ENCODE results near the gene SASH3. TPM values are rescaled to one million over a fixed set of nuclear protein-coding genes. Genes with fewer than 3 reads are reported as not detected.

The SASH3 gene
- polyA plus RNA-seq, 1 donor (not counting 4 experiments of a cell fraction or from before 2014, with no cell fraction given) = 0.09 TPM

DNA sequence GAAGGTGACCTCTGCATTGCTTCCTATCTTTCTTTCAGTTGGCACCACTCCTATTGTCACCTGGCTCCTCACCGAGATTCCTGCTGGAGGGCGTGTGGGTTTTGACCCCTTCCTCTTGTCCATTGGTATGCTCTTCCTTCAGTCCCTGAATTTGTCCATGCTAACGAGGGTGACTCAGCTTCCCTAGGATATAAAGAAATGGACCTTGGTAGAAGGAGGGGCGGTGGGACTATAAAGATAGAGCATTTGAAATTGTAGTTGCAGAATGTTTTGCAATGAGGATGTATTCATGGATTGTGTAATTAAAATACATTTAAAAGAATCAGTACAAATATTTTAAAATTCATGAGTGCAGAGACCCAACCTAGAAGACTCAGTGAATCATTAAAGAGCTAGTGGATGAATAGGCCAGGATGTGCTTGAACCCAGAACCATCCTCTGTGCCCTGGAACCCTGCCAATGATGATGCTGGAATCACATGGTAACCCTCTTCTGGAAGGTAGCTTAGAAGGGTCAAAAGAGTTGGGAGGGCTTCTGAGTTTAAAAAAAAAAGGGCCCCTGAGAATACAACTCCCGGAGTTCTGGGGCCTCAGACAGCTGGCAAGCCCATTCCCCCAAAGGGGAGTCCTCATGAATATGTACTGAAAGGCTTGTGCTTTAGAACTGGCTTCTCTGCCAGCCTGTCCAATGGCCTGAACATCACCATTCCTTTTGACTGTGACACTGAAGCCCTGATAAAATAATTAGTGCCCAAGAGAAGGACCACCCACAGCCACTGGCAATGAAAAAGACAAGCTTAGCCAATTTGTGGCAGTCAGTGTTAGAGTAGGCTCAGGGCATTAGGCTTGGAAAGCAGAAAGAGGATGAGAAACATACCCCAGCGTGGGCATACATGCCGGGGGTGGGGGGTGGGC, 32.9 kb upstream of the SASH3 start:
- no peaks in the 10 kb centered on the region for H3K4me1 ChIP-seq (ENCODE audit: control insufficient read depth, extremely low read depth, insufficient read depth, low read length)
- H3K79me2 ChIP-seq (ENCODE audit: control insufficient read depth, insufficient read depth, low read length) = no peaks in the 10 kb centered on the region
- dilution Hi-C loops (cut with MboI; ENCODE audit: extremely low pct_ligation_motif_present, low sequenced_read_pairs) = loop anchor here (10.0 kb wide), 1 partner anchor 48 kb away; no protein-coding TSS in a partner anchor
- no peak overlapping the region for H3K27ac ChIP-seq (ENCODE audit: control insufficient read depth, insufficient read depth, low read length)
- no peak overlapping the region for H3K9ac ChIP-seq (ENCODE audit: control insufficient read depth, extremely low read depth, insufficient read depth, low read length)
- no peaks in the 10 kb centered on the region for H3K9me3 ChIP-seq (ENCODE audit: control insufficient read depth, low read depth, low read length)
- no peak for FAIRE-seq
- no peak overlapping the region for H3K4me3 ChIP-seq (ENCODE audit: control insufficient read depth in 2 of 3, extremely low read depth in 1 of 3, insufficient read depth in 2 of 3, low read depth in 1 of 3, low read length in 3 of 3)
- DNase-seq (ENCODE audit: low read depth, low spot score) = no peak
- no peak overlapping the region for H2AFZ ChIP-seq (ENCODE audit: control insufficient read depth, low read length)
- H3K4me2 ChIP-seq (ENCODE audit: control insufficient read depth, extremely low read depth, insufficient read depth, low read depth, low read length) = no peak overlapping the region
- H3K36me3 ChIP-seq (ENCODE audit: control insufficient read depth in 2 of 2, extremely low read depth in 1 of 2, insufficient read depth in 2 of 2, low read length in 2 of 2) = no peaks in the 10 kb centered on the region
- no peaks in the 10 kb centered on the region for H4K20me1 ChIP-seq (ENCODE audit: control insufficient read depth, extremely low read depth, insufficient read depth, low read length)
- TF ChIP-seq CTCF (optimal IDR thresholded peaks at IDR 0.05 in 1 of 3, IDR thresholded peaks at IDR 0.05 in 1 of 3, conservative IDR thresholded peaks at IDR 0.05 in 1 of 3; ENCODE audit: extremely low read depth in 1 of 3, insufficient read depth in 2 of 3, low read length in 3 of 3) (no peak), EZH2 (IDR thresholded peaks at IDR 0.05; ENCODE audit: low read length) (no peak)
- no peaks in the 10 kb centered on the region for H3K9me1 ChIP-seq (ENCODE audit: control insufficient read depth, extremely low read depth, insufficient read depth, low read length)
- H3K27me3 ChIP-seq (ENCODE audit: control insufficient read depth, extremely low read depth, insufficient read depth, low read length) = peaks cover 11% of the 10 kb centered on the region

- Histone ChIP-seq H3K27ac (ENCODE audit: control insufficient read depth, insufficient read depth, low read length) (no peak overlapping the region), H3K4me3 (ENCODE audit: control insufficient read depth in 2 of 3, extremely low read depth in 1 of 3, insufficient read depth in 2 of 3, low read depth in 1 of 3, low read length in 3 of 3) (no peak overlapping the region), H3K79me2 (ENCODE audit: control insufficient read depth, insufficient read depth, low read length) (no peaks in the 10 kb centered on the region), H3K4me2 (ENCODE audit: control insufficient read depth, extremely low read depth, insufficient read depth, low read depth, low read length) (no peak overlapping the region), H4K20me1 (ENCODE audit: control insufficient read depth, extremely low read depth, insufficient read depth, low read length) (no peaks in the 10 kb centered on the region), H3K4me1 (ENCODE audit: control insufficient read depth, extremely low read depth, insufficient read depth, low read length) (no peaks in the 10 kb centered on the region), H3K9ac (ENCODE audit: control insufficient read depth, extremely low read depth, insufficient read depth, low read length) (no peak overlapping the region), H3K27me3 (ENCODE audit: control insufficient read depth, extremely low read depth, insufficient read depth, low read length) (peaks cover 11% of the 10 kb centered on the region), H2AFZ (ENCODE audit: control insufficient read depth, low read length) (no peak overlapping the region), H3K36me3 (ENCODE audit: control insufficient read depth in 2 of 2, extremely low read depth in 1 of 2, insufficient read depth in 2 of 2, low read length in 2 of 2) (no peaks in the 10 kb centered on the region), H3K9me1 (ENCODE audit: control insufficient read depth, extremely low read depth, insufficient read depth, low read length) (no peaks in the 10 kb centered on the region), H3K9me3 (ENCODE audit: control insufficient read depth, low read depth, low read length) (no peaks in the 10 kb centered on the region)
- FAIRE-seq = no peak
- no peak for DNase-seq (ENCODE audit: low read depth, low spot score)
- dilution Hi-C loops (cut with MboI; ENCODE audit: extremely low pct_ligation_motif_present, low sequenced_read_pairs) = loop anchor here (10.0 kb wide), 1 partner anchor 47 kb away; no protein-coding TSS in a partner anchor
- TF ChIP-seq EZH2 (IDR thresholded peaks at IDR 0.05; ENCODE audit: low read length) (no peak), CTCF (optimal IDR thresholded peaks at IDR 0.05 in 1 of 3, IDR thresholded peaks at IDR 0.05 in 1 of 3, conservative IDR thresholded peaks at IDR 0.05 in 1 of 3; ENCODE audit: extremely low read depth in 1 of 3, insufficient read depth in 2 of 3, low read length in 3 of 3) (no peak)
Observed at GRCh38 chrX:129747533-129747932, 32.2 kb upstream of the SASH3 start.
